ENCODE results near the gene CTSW. TPM values are rescaled to one million over a fixed set of nuclear protein-coding genes. Genes with fewer than 3 reads are reported as not detected.
"Not testable (repeated sequence)": the region's sequence is repeated elsewhere in the genome, so short reads cannot be mapped to it uniquely, and the experiment has no call there.

Gene CTSW
- total RNA-seq, 1 donor from 2014 or later: not detected

DNA sequence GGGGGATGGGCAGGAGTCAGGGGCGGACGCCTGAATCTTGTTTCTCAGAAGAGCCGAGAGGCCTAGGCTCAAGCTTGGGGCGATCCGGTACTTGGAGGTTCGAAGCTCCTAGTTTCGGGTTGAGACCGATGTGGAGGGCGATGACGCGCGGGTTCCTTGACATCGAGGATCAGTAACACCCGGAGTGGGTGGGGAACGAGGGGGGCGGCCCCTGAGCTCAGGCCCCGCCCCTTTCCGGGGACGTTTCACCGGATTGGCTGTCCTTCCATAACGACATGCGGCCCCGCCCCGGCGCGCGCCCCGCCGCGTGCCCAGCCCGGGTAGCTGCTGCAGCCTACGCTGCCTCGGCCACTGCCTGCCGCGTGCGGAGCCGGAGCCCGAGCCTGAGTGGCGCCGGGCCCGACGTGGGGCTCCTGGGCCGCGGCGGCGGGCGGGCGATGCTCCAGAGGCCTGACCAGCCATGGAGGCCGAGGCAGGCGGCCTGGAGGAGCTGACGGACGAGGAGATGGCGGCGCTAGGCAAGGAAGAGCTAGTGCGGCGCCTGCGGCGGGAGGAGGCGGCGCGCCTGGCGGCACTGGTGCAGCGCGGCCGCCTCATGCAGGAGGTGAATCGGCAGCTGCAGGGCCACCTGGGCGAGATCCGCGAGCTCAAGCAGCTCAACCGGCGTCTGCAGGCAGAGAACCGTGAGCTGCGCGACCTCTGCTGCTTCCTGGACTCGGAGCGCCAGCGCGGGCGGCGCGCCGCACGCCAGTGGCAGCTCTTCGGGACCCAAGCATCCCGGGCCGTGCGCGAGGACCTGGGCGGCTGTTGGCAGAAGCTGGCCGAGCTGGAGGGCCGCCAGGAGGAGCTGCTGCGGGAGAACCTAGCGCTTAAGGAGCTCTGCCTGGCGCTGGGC is 10.9 kb downstream of the CTSW start, which contains the start of gene CCDC85B:
CCDC85B (plus strand) TSS at position 350 of the 895 bp plus-strand sequence; CDS start at position 461, 111 bp downstream.
- H3K4me1 Mint-ChIP-seq: peaks cover 54% of the 10 kb centered on the region

GRCh38 chr11:65891219-65892136 is 11.8 kb downstream of the CTSW start:
- Mint-ChIP-seq H3K4me3 (peak overlapping the region; percentile 83), H3K4me1 (peaks cover 52% of the 10 kb centered on the region), H3K36me3 (ENCODE audit: low read depth) (no peaks in the 10 kb centered on the region), H3K9me3 (no peaks in the 10 kb centered on the region), H3K27ac (ENCODE audit: unreplicated experiment) (no peak overlapping the region), H3K27me3 (ENCODE audit: low read depth) (peaks cover 23% of the 10 kb centered on the region)
- no peak for DNase-seq (ENCODE audit: low read depth, low spot score)
- TF ChIP-seq, protein P1, sequence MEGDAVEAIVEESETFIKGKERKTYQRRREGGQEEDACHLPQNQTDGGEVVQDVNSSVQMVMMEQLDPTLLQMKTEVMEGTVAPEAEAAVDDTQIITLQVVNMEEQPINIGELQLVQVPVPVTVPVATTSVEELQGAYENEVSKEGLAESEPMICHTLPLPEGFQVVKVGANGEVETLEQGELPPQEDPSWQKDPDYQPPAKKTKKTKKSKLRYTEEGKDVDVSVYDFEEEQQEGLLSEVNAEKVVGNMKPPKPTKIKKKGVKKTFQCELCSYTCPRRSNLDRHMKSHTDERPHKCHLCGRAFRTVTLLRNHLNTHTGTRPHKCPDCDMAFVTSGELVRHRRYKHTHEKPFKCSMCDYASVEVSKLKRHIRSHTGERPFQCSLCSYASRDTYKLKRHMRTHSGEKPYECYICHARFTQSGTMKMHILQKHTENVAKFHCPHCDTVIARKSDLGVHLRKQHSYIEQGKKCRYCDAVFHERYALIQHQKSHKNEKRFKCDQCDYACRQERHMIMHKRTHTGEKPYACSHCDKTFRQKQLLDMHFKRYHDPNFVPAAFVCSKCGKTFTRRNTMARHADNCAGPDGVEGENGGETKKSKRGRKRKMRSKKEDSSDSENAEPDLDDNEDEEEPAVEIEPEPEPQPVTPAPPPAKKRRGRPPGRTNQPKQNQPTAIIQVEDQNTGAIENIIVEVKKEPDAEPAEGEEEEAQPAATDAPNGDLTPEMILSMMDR (conservative IDR thresholded peaks at IDR 0.05): no peak

More for the DNA sequence above, 10.9 kb downstream of the CTSW start, which contains the start of gene CCDC85B:
- TF ChIP-seq, protein P1 (conservative IDR thresholded peaks at IDR 0.05): peak; percentile 49
- Mint-ChIP-seq H3K36me3 (ENCODE audit: low read depth) (no peaks in the 10 kb centered on the region), H3K27ac (ENCODE audit: unreplicated experiment) (peak within 1 kb of the TSS; percentile 59), H3K27me3 (ENCODE audit: low read depth) (peaks cover 16% of the 10 kb centered on the region), H3K4me3 (peak within 1 kb of the TSS; percentile 96), H3K9me3 (no peaks in the 10 kb centered on the region)
- peak; percentile 93 for DNase-seq (ENCODE audit: low read depth, low spot score)

- not testable (repeated sequence) for H3K9me3 Mint-ChIP-seq; H3K27ac Mint-ChIP-seq (ENCODE audit: unreplicated experiment); H3K36me3 Mint-ChIP-seq (ENCODE audit: low read depth); DNase-seq (ENCODE audit: low read depth, low spot score)
- H3K27me3 Mint-ChIP-seq (ENCODE audit: low read depth): peaks cover 27% of the 10 kb centered on the region
- peaks cover 46% of the 10 kb centered on the region for H3K4me1 Mint-ChIP-seq
- H3K4me3 Mint-ChIP-seq: peak overlapping the region; percentile 83
These were observed 12.5 kb downstream of the CTSW start for GRCh38 chr11:65892137-65892540.

DNA sequence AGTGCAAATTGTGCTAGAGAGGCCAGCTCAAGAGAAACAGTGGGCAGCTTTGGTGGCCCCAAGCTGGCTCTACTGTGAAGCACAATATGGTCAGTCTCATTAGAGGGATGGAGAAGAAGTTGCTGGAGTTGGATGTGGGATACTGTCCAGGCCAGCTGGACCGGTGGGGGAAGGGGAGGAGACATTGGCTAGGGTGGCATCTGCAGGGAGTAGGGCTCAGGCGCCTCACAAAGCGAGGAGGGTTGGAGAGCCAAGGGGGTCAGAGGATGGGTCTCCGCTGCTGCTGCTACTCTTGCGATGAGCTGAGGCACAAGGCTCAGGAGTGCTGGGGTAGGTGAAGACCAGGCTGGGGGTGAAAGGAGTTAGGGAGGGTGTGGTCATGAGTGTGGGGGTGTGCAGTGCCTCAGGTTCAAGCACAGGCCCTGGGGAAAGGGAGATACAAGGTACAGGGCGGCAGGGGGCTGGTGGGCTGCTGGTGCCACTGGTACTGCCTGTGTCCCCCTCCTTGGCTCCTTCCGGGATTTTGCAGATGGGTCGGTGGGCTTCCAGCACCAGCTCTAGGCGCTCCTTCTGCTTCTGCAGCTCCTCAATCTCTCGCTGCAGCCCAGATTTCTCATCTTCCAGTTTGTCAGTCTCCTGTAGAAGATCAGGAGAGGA is 13.2 kb downstream of the CTSW start:
- DNase-seq (ENCODE audit: low read depth, low spot score): no peak
- H3K9me3 Mint-ChIP-seq: no peaks in the 10 kb centered on the region
- TF ChIP-seq, protein P1 (conservative IDR thresholded peaks at IDR 0.05): no peak
- no peaks in the 10 kb centered on the region for H3K36me3 Mint-ChIP-seq (ENCODE audit: low read depth)
- H3K4me3 Mint-ChIP-seq: peak overlapping the region; percentile 83
- H3K27ac Mint-ChIP-seq (ENCODE audit: unreplicated experiment): no peak overlapping the region
- H3K4me1 Mint-ChIP-seq: peaks cover 40% of the 10 kb centered on the region
- H3K27me3 Mint-ChIP-seq (ENCODE audit: low read depth): peaks cover 33% of the 10 kb centered on the region

GRCh38 chr11:65894034-65894591 is 14.5 kb downstream of the CTSW start:
- DNase-seq (ENCODE audit: low read depth, low spot score): no peak
- H3K27me3 Mint-ChIP-seq (ENCODE audit: low read depth): peaks cover 39% of the 10 kb centered on the region
- no peaks in the 10 kb centered on the region for H3K36me3 Mint-ChIP-seq (ENCODE audit: low read depth)
- TF ChIP-seq, protein P1 (conservative IDR thresholded peaks at IDR 0.05): no peak
- no peak overlapping the region for H3K27ac Mint-ChIP-seq (ENCODE audit: unreplicated experiment)
- H3K4me1 Mint-ChIP-seq: peaks cover 34% of the 10 kb centered on the region
- H3K4me3 Mint-ChIP-seq: peak overlapping the region; percentile 78
- no peaks in the 10 kb centered on the region for H3K9me3 Mint-ChIP-seq
